Vagina (tissue), 2 donors: ENCODE measurements around the gene ANO8. TPM values are rescaled to one million over a fixed set of nuclear protein-coding genes. Genes with fewer than 3 reads are reported as not detected.

Experiments used
- DNase-seq, 2 donors: peaks; one replicate each; pipeline ENCODE4 v3.0.0-alpha.2; 2017; ENCODE audit errors: extremely low spot score in 2 of 2
- H3K27ac ChIP-seq: fragments of 200-600 bp; sonication (generic); one replicate; pipeline ENCODE4 v1.5.1; 2019
- H3K27me3 ChIP-seq: fragments of 200-600 bp; sonication (generic); one replicate; pipeline ENCODE4 v1.5.1; 2019
- H3K36me3 ChIP-seq, 2 donors: fragments of 200-600 bp; sonication (generic); one replicate each; pipeline ENCODE4 v1.5.1; 2017 to 2019
- H3K4me1 ChIP-seq: fragments of 200-600 bp; sonication (generic); one replicate; pipeline ENCODE4 v1.5.1; 2019
- H3K4me3 ChIP-seq, 2 donors: fragments of 200-600 bp; sonication (generic); 1 replicate in 1 of 2; 2 replicates in 1 of 2; pipeline ENCODE4 v1.5.1; 2016 to 2019
- H3K9me3 ChIP-seq: fragments of 200-600 bp; sonication (generic); one replicate; pipeline ENCODE4 v1.5.1; 2019
- CTCF ChIP-seq, 3 experiments: fragments of 450-650 bp in 2 of 3; fragments of 200-600 bp in 1 of 3; sonication (generic) in 1 of 3; IDR thresholded peaks; one replicate each; pipeline ENCODE4 v1.5.1; 2017 to 2019; ENCODE audit warnings: antibody characterized with exemption in 3 of 3, mild to moderate bottlenecking in 2 of 3, moderate library complexity in 2 of 3
- POLR2A ChIP-seq, 2 donors: fragments of 450-650 bp; IDR thresholded peaks; one replicate each; pipeline ENCODE4 v1.6.1; 2017; ENCODE audit warnings: antibody characterized with exemption in 2 of 2, mild to moderate bottlenecking in 2 of 2, moderate library complexity in 2 of 2
- POLR2AphosphoS5 ChIP-seq, 2 donors: sonication (generic); formaldehyde crosslinking; IDR thresholded peaks; one replicate each; pipeline ENCODE4 v1.9.0; 2017; ENCODE audit warnings: antibody characterized with exemption in 2 of 2, mild to moderate bottlenecking in 2 of 2, low read depth in 1 of 2; ENCODE audit not compliant: insufficient read depth in 1 of 2
- intact Hi-C: fragments of 100-400 bp; cut with DNase I; formaldehyde crosslinking; loops from one replicate; pipeline ENCODE4 v1.15.1; 2023
- total RNA-seq: library from RNA; depleted of rRNA; stranded (reverse); fragments of >200 nt; gene quantifications from one replicate; pipeline ENCODE4 v1.2.3, GENCODE V29; 2016

The ANO8 gene
- total RNA-seq, 1 donor from 2014 or later: 10.3 TPM

GRCh38 chr19:17337675-17338432 lies 3.2 kb upstream of the ANO8 start:
- Histone ChIP-seq H3K9me3 (no peaks in the 10 kb centered on the region), H3K27me3 (no peaks in the 10 kb centered on the region), H3K36me3 (no peaks in the 10 kb centered on the region), H3K27ac (peak overlapping the region; percentile 90), H3K4me3 (peak overlapping the region; percentile 73 to 82), H3K4me1 (peaks cover 57% of the 10 kb centered on the region)
- DNase-seq: no peak
- intact Hi-C loops: no loop called here
- TF ChIP-seq CTCF (IDR thresholded peaks at IDR 0.05) (no peak), POLR2AphosphoS5 (IDR thresholded peaks at IDR 0.05; ENCODE audit: insufficient read depth in 1 of 2, low read depth in 1 of 2) (peak in 1 of 2 donors; percentile 12), POLR2A (IDR thresholded peaks at IDR 0.05) (no peak)

DNA sequence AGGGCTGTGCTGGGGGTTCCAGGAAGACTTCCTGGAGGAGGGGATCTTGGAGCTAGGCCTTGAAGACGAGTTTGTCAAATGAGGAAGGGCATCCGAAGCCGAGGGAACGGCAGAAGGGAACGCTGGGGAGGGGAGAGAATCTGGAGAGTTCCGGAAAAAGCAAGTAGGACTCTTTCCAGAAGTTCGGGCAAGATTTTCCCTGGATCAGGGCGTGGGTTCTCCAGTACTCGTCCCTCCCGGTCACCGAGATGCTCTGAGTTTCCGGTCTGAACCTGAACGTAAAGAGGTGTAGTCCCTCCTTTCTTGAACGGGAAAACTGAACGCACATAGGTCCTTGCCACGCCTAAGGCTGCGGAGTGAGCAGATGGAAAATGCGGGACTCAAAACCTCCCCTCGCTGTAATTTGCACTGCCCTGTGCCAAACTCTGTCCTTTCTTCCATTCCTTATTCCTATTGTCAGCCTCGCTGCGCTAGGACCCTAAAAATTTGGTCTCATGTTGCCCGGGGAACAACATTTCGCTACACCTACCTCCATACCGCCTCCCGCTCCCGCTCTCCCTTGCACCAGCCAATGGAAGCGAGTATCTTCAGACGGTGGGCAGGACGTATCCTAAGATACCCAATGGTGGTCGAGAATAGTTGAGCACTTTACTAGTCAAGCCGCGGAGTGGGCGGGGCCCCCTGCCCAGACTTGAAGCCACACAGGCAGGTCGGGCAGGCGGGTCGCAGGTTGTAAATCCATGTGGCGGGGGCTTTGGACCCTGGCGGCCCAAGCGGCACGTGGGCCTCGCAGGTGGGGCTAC lies 2.4 kb upstream of the ANO8 start, which contains the start of gene GTPBP3:
Gene GTPBP3, plus strand, starts transcription at position 682 of the 803 bp plus-strand sequence. Its CDS starts 59 bp downstream, at position 741.
- Histone ChIP-seq H3K9me3 (no peaks in the 10 kb centered on the region), H3K4me3 (peak within 1 kb of the TSS; percentile 73 to 82), H3K27ac (peak within 1 kb of the TSS; percentile 90), H3K4me1 (peaks cover 57% of the 10 kb centered on the region), H3K36me3 (no peaks in the 10 kb centered on the region), H3K27me3 (no peaks in the 10 kb centered on the region)
- TF ChIP-seq POLR2AphosphoS5 (IDR thresholded peaks at IDR 0.05; ENCODE audit: insufficient read depth in 1 of 2, low read depth in 1 of 2): peak; percentile 66 to 91
- TF ChIP-seq CTCF (IDR thresholded peaks at IDR 0.05): no peak
- no peak for TF ChIP-seq POLR2A (IDR thresholded peaks at IDR 0.05)
- DNase-seq: peak in 1 of 2 donors; percentile 98
- intact Hi-C loops: no loop called here

DNA sequence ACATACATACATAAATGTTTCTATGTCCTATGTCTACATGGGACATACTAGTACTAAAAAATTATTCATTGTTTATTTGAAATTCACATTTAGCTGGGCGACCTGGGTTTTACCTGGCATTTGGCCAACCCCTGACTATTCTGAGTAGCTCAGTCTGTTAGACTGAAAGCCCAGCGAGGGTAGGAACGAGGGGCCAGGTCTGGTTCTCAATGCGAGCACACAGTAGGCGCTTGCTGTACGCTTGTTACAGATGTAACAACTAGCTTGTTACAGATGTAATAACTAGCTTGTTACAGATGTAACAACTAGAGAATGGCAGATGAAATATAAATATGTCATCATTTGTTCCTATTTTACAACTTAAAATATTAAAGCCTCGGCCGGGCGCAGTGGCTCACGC lies 920 bp upstream of the ANO8 start:
- Histone ChIP-seq H3K4me3 (no peak overlapping the region), H3K27me3 (no peaks in the 10 kb centered on the region), H3K4me1 (peaks cover 51% of the 10 kb centered on the region), H3K9me3 (no peaks in the 10 kb centered on the region), H3K36me3 (no peaks in the 10 kb centered on the region), H3K27ac (no peak overlapping the region)
- intact Hi-C loops: no loop called here
- no peak for DNase-seq
- TF ChIP-seq POLR2A (IDR thresholded peaks at IDR 0.05): no peak
- no peak for TF ChIP-seq CTCF (IDR thresholded peaks at IDR 0.05)
- TF ChIP-seq POLR2AphosphoS5 (IDR thresholded peaks at IDR 0.05; ENCODE audit: insufficient read depth in 1 of 2, low read depth in 1 of 2): no peak

DNA sequence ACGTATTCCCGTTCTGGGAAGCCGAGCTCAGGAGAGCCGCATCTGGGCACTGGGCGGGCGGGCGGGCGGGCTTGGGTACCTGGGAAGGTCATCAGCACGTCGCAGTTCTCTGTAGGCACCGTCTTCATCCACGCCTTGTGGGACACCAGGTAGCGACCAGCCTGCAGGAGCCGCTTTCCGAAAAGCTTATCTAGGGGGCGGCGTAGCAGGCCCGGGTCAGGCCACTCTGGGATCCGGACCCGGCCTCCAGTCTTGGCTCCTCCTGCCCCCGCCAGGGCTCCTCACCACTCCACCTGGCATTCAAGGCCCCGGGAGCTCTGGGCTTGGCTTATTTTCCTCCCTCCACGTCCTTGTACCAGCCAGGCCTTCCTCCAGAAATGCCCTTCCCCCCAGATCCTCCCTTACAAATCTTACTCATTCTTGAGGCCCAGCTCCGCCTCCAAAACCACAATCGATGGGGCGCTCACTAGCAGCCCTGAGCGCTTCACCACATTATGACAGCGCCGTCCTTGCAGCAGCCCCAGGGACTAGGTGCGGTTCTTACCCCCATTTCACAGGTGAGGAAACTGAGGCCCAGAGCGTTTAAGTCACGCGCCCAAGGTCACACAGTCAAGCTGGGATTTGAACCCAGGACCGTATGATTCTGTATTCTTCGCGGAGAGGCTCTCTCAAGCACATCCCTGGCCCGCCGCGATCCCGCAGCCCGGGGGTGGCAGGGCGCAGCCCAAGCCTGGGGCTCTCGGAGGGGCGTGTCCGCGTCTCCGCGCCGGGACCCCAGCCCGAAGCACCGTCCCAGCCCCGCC lies 843 bp downstream of the ANO8 start:
- DNase-seq: no peak
- Histone ChIP-seq H3K27ac (peak overlapping the region; percentile 60), H3K4me3 (peak overlapping the region; percentile 60 to 66), H3K27me3 (peaks cover 4% of the 10 kb centered on the region), H3K36me3 (no peaks in the 10 kb centered on the region), H3K9me3 (no peaks in the 10 kb centered on the region), H3K4me1 (peaks cover 54% of the 10 kb centered on the region)
- TF ChIP-seq POLR2A (IDR thresholded peaks at IDR 0.05) (no peak), CTCF (IDR thresholded peaks at IDR 0.05) (no peak), POLR2AphosphoS5 (IDR thresholded peaks at IDR 0.05; ENCODE audit: insufficient read depth in 1 of 2, low read depth in 1 of 2) (no peak)
- intact Hi-C loops: no loop called here
